ENCODE measurements around the gene CCT8. TPM values are rescaled to one million over a fixed set of nuclear protein-coding genes. Genes with fewer than 3 reads are reported as not detected.

CCT8 gene
- total and polyA plus RNA-seq, 2 experiments from 2014 or later: 151 to 153 TPM

- no peak overlapping the region for H3K9ac ChIP-seq
- no peaks in the 10 kb centered on the region for H4K20me1 ChIP-seq (ENCODE audit: insufficient read depth)
- H2AFZ ChIP-seq: no peak overlapping the region
- H3K79me2 ChIP-seq (ENCODE audit: insufficient read depth): no peaks in the 10 kb centered on the region
- no peak overlapping the region for H3K4me2 ChIP-seq (ENCODE audit: unreplicated experiment)
- no peak for TF ChIP-seq EZH2 (IDR thresholded peaks at IDR 0.05; ENCODE audit: insufficient read depth, poor library complexity, severe bottlenecking)
- TF ChIP-seq EZH2phosphoT487 (IDR thresholded peaks at IDR 0.05; ENCODE audit: insufficient read depth, low read depth): no peak
- no peak overlapping the region for H3K27ac ChIP-seq
- H3K9me2 ChIP-seq (ENCODE audit: insufficient read depth): no peaks in the 10 kb centered on the region
- H3K9me3 ChIP-seq (ENCODE audit: low read depth): no peaks in the 10 kb centered on the region
- H3K4me3 ChIP-seq: no peak overlapping the region
- H3K36me3 ChIP-seq (ENCODE audit: low read depth): peaks cover 57% of the 10 kb centered on the region
- H3F3A ChIP-seq (ENCODE audit: insufficient read depth): peaks cover 42% of the 10 kb centered on the region
- H3K4me1 ChIP-seq (ENCODE audit: insufficient read depth): no peaks in the 10 kb centered on the region
- no peak for DNase-seq
- in situ Hi-C loops (cut with MboI): no loop called here
- 84 to 88% methylated on average over 4 of the region's 4 CpGs for WGBS, 2 experiments (ENCODE audit: low coverage in 1 of 2, low lambda C conversion rate in 2 of 2, missing lambda C conversion rate in 2 of 2)
- no peaks in the 10 kb centered on the region for H3K27me3 ChIP-seq (replicated peaks; ENCODE audit: insufficient read depth)
Measured at GRCh38 chr21:29053656-29054055, 19.8 kb downstream of the CCT8 start.

GRCh38 chr21:29053011-29053553 lies 20.4 kb downstream of the CCT8 start:
- in situ Hi-C loops (cut with MboI): no loop called here
- Histone ChIP-seq H3K4me2 (ENCODE audit: unreplicated experiment) (no peak overlapping the region), H3K27me3 (replicated peaks; ENCODE audit: insufficient read depth) (no peaks in the 10 kb centered on the region), H3K27ac (no peak overlapping the region), H2AFZ (no peak overlapping the region), H3K79me2 (ENCODE audit: insufficient read depth) (no peaks in the 10 kb centered on the region), H3K9me2 (ENCODE audit: insufficient read depth) (no peaks in the 10 kb centered on the region), H3K4me1 (ENCODE audit: insufficient read depth) (no peaks in the 10 kb centered on the region), H3K4me3 (no peak overlapping the region), H3K36me3 (ENCODE audit: low read depth) (peaks cover 62% of the 10 kb centered on the region), H3K9me3 (ENCODE audit: low read depth) (no peaks in the 10 kb centered on the region), H3K9ac (no peak overlapping the region), H3F3A (ENCODE audit: insufficient read depth) (peaks cover 42% of the 10 kb centered on the region), H4K20me1 (ENCODE audit: insufficient read depth) (no peaks in the 10 kb centered on the region)
- WGBS, 2 experiments (ENCODE audit: low coverage in 1 of 2, low lambda C conversion rate in 2 of 2, missing lambda C conversion rate in 2 of 2): 92 to 95% methylated on average over 5 of the region's 5 CpGs
- TF ChIP-seq EZH2phosphoT487 (IDR thresholded peaks at IDR 0.05; ENCODE audit: insufficient read depth, low read depth) (no peak), EZH2 (IDR thresholded peaks at IDR 0.05; ENCODE audit: insufficient read depth, poor library complexity, severe bottlenecking) (no peak)
- no peak for DNase-seq

- TF ChIP-seq EZH2 (IDR thresholded peaks at IDR 0.05; ENCODE audit: insufficient read depth, poor library complexity, severe bottlenecking): no peak
- H3K27ac ChIP-seq: no peak overlapping the region
- no peaks in the 10 kb centered on the region for H3K27me3 ChIP-seq (replicated peaks; ENCODE audit: insufficient read depth)
- H2AFZ ChIP-seq: no peak overlapping the region
- no peak overlapping the region for H3K4me2 ChIP-seq (ENCODE audit: unreplicated experiment)
- no peak overlapping the region for H3K9ac ChIP-seq
- in situ Hi-C loops (cut with MboI): no loop called here
- no peaks in the 10 kb centered on the region for H3K9me2 ChIP-seq (ENCODE audit: insufficient read depth)
- H3K4me1 ChIP-seq (ENCODE audit: insufficient read depth): no peaks in the 10 kb centered on the region
- H3F3A ChIP-seq (ENCODE audit: insufficient read depth): peaks cover 42% of the 10 kb centered on the region
- H3K9me3 ChIP-seq (ENCODE audit: low read depth): no peaks in the 10 kb centered on the region
- H3K4me3 ChIP-seq: no peak overlapping the region
- 92 to 97% methylated on average over 5 of the region's 5 CpGs for WGBS, 2 experiments (ENCODE audit: low coverage in 1 of 2, low lambda C conversion rate in 2 of 2, missing lambda C conversion rate in 2 of 2)
- no peaks in the 10 kb centered on the region for H3K79me2 ChIP-seq (ENCODE audit: insufficient read depth)
- no peak for DNase-seq
- no peaks in the 10 kb centered on the region for H4K20me1 ChIP-seq (ENCODE audit: insufficient read depth)
- peaks cover 64% of the 10 kb centered on the region for H3K36me3 ChIP-seq (ENCODE audit: low read depth)
Measured at GRCh38 chr21:29052224-29052623, 21.2 kb downstream of the CCT8 start.

- H3K27me3 ChIP-seq (replicated peaks; ENCODE audit: insufficient read depth): no peaks in the 10 kb centered on the region
- H2AFZ ChIP-seq: no peak overlapping the region
- in situ Hi-C loops (cut with MboI): no loop called here
- H3K4me1 ChIP-seq (ENCODE audit: insufficient read depth): no peaks in the 10 kb centered on the region
- H3F3A ChIP-seq (ENCODE audit: insufficient read depth): no peaks in the 10 kb centered on the region
- H3K4me2 ChIP-seq (ENCODE audit: unreplicated experiment): no peak overlapping the region
- TF ChIP-seq EZH2phosphoT487 (IDR thresholded peaks at IDR 0.05; ENCODE audit: insufficient read depth, low read depth): no peak
- TF ChIP-seq EZH2 (IDR thresholded peaks at IDR 0.05; ENCODE audit: insufficient read depth, poor library complexity, severe bottlenecking): no peak
- no peaks in the 10 kb centered on the region for H3K9me3 ChIP-seq (ENCODE audit: low read depth)
- no peak for DNase-seq
- H3K4me3 ChIP-seq: no peak overlapping the region
- H3K9me2 ChIP-seq (ENCODE audit: insufficient read depth): no peaks in the 10 kb centered on the region
- H3K36me3 ChIP-seq (ENCODE audit: low read depth): peaks cover 58% of the 10 kb centered on the region
- WGBS, 2 experiments (ENCODE audit: low coverage in 1 of 2, low lambda C conversion rate in 2 of 2, missing lambda C conversion rate in 2 of 2): 98 to 100% methylated on average over 1 of the region's 1 CpG
- no peak overlapping the region for H3K9ac ChIP-seq
- H4K20me1 ChIP-seq (ENCODE audit: insufficient read depth): no peaks in the 10 kb centered on the region
- no peak overlapping the region for H3K27ac ChIP-seq
- peaks cover 37% of the 10 kb centered on the region for H3K79me2 ChIP-seq (ENCODE audit: insufficient read depth)
Measured at GRCh38 chr21:29034678-29035077, 38.8 kb downstream of the CCT8 start.

GRCh38 chr21:29033871-29034270 lies 39.6 kb downstream of the CCT8 start:
- Histone ChIP-seq H3K9me2 (ENCODE audit: insufficient read depth) (no peaks in the 10 kb centered on the region), H2AFZ (no peak overlapping the region), H3K79me2 (ENCODE audit: insufficient read depth) (peaks cover 45% of the 10 kb centered on the region), H3K36me3 (ENCODE audit: low read depth) (peaks cover 61% of the 10 kb centered on the region), H3K4me1 (ENCODE audit: insufficient read depth) (no peaks in the 10 kb centered on the region), H4K20me1 (ENCODE audit: insufficient read depth) (no peaks in the 10 kb centered on the region), H3K4me2 (ENCODE audit: unreplicated experiment) (no peak overlapping the region), H3K9me3 (ENCODE audit: low read depth) (no peaks in the 10 kb centered on the region), H3K27me3 (replicated peaks; ENCODE audit: insufficient read depth) (no peaks in the 10 kb centered on the region), H3K4me3 (no peak overlapping the region), H3F3A (ENCODE audit: insufficient read depth) (no peaks in the 10 kb centered on the region), H3K9ac (no peak overlapping the region), H3K27ac (no peak overlapping the region)
- TF ChIP-seq EZH2phosphoT487 (IDR thresholded peaks at IDR 0.05; ENCODE audit: insufficient read depth, low read depth) (no peak), EZH2 (IDR thresholded peaks at IDR 0.05; ENCODE audit: insufficient read depth, poor library complexity, severe bottlenecking) (no peak)
- in situ Hi-C loops (cut with MboI): no loop called here
- no peak for DNase-seq
- 97 to 100% methylated on average over 3 of the region's 3 CpGs for WGBS, 2 experiments (ENCODE audit: low coverage in 1 of 2, low lambda C conversion rate in 2 of 2, missing lambda C conversion rate in 2 of 2)
